ENCODE measurements around the gene MGAT1. TPM values are rescaled to one million over a fixed set of nuclear protein-coding genes. Genes with fewer than 3 reads are reported as not detected.

MGAT1 gene
- total RNA-seq, 1 donor from 2014 or later, result 123 TPM

GRCh38 chr5:180821538-180821937 lies 18.9 kb upstream of the MGAT1 start:
- TF ChIP-seq CTCF (IDR thresholded peaks at IDR 0.05), result no peak
- no peaks in the 10 kb centered on the region for H3K36me3 Mint-ChIP-seq (ENCODE audit: low read depth)
- DNase-seq (ENCODE audit: low spot score), result no peak
- H3K4me3 Mint-ChIP-seq (ENCODE audit: unreplicated experiment), result no peak overlapping the region
- peaks cover 28% of the 10 kb centered on the region for H3K4me1 Mint-ChIP-seq (ENCODE audit: low read depth)
- no peaks in the 10 kb centered on the region for H3K9me3 Mint-ChIP-seq (ENCODE audit: low read depth)
- no peak overlapping the region for H3K27ac Mint-ChIP-seq (ENCODE audit: unreplicated experiment)
- H3K27me3 Mint-ChIP-seq (ENCODE audit: low read depth), result no peaks in the 10 kb centered on the region

GRCh38 chr5:180820788-180821321 lies 18.2 kb upstream of the MGAT1 start:
- H3K36me3 Mint-ChIP-seq (ENCODE audit: low read depth), result no peaks in the 10 kb centered on the region
- peaks cover 24% of the 10 kb centered on the region for H3K4me1 Mint-ChIP-seq (ENCODE audit: low read depth)

GRCh38 chr5:180818677-180819341 lies 16.2 kb upstream of the MGAT1 start:
- TF ChIP-seq CTCF (IDR thresholded peaks at IDR 0.05), result no peak
- no peak for DNase-seq (ENCODE audit: low spot score)
- H3K27ac Mint-ChIP-seq (ENCODE audit: unreplicated experiment), result no peak overlapping the region
- peaks cover 11% of the 10 kb centered on the region for H3K4me1 Mint-ChIP-seq (ENCODE audit: low read depth)
- H3K4me3 Mint-ChIP-seq (ENCODE audit: unreplicated experiment), result no peak overlapping the region
- H3K27me3 Mint-ChIP-seq (ENCODE audit: low read depth), result no peaks in the 10 kb centered on the region
- H3K9me3 Mint-ChIP-seq (ENCODE audit: low read depth), result no peaks in the 10 kb centered on the region
- no peaks in the 10 kb centered on the region for H3K36me3 Mint-ChIP-seq (ENCODE audit: low read depth)

More at GRCh38 chr5:180820788-180821321, 18.2 kb upstream of the MGAT1 start:
- DNase-seq (ENCODE audit: low spot score), result no peak
- Mint-ChIP-seq H3K27me3 (ENCODE audit: low read depth) (no peaks in the 10 kb centered on the region), H3K9me3 (ENCODE audit: low read depth) (no peaks in the 10 kb centered on the region), H3K27ac (ENCODE audit: unreplicated experiment) (no peak overlapping the region), H3K4me3 (ENCODE audit: unreplicated experiment) (no peak overlapping the region)
- TF ChIP-seq CTCF (IDR thresholded peaks at IDR 0.05), result no peak

- peak; percentile 20 for DNase-seq (ENCODE audit: low spot score)
- Mint-ChIP-seq H3K27ac (ENCODE audit: unreplicated experiment) (no peak overlapping the region), H3K4me3 (ENCODE audit: unreplicated experiment) (no peak overlapping the region), H3K27me3 (ENCODE audit: low read depth) (no peaks in the 10 kb centered on the region), H3K4me1 (ENCODE audit: low read depth) (peaks cover 11% of the 10 kb centered on the region), H3K36me3 (ENCODE audit: low read depth) (no peaks in the 10 kb centered on the region), H3K9me3 (ENCODE audit: low read depth) (no peaks in the 10 kb centered on the region)
- no peak for TF ChIP-seq CTCF (IDR thresholded peaks at IDR 0.05)
These were observed 15.5 kb upstream of the MGAT1 start for GRCh38 chr5:180817893-180818674.
